Endodermal cell (in vitro differentiated cells): ENCODE results near the gene MOB1B. TPM values are rescaled to one million over a fixed set of nuclear protein-coding genes. Genes with fewer than 3 reads are reported as not detected.
A peak's percentile ranks its signal among the peaks of the same experiment; 100 is the strongest.
"Not testable (repeated sequence)": the region's sequence is repeated elsewhere in the genome, so short reads cannot be mapped to it uniquely, and the experiment has no call there.

ENCODE experiments used
- DNase-seq: peaks from one replicate; pipeline ENCODE4 v3.0.0-alpha.2; 2017
- H3K27ac ChIP-seq: 2 replicates; pipeline ENCODE4 v1.5.1; 2013; ENCODE audit warnings: mild to moderate bottlenecking, low read depth, low read length, moderate library complexity
- H3K27me3 ChIP-seq: 2 replicates; pipeline ENCODE4 v1.6.1; 2013; ENCODE audit warnings: mild to moderate bottlenecking, low read length, moderate library complexity; ENCODE audit not compliant: insufficient read depth, control insufficient read depth, poor library complexity, severe bottlenecking
- H3K36me3 ChIP-seq: 2 replicates; pipeline ENCODE4 v1.7.0; 2013; ENCODE audit warnings: mild to moderate bottlenecking, low read length, moderate library complexity; ENCODE audit not compliant: control insufficient read depth, insufficient read depth
- H3K4me1 ChIP-seq: one replicate; pipeline ENCODE4 v1.7.0; 2013; ENCODE audit warnings: low read length; ENCODE audit not compliant: control insufficient read depth, insufficient read depth
- H3K4me3 ChIP-seq: 2 replicates; pipeline ENCODE4 v1.5.1; 2013; ENCODE audit warnings: mild to moderate bottlenecking, low read length, moderate library complexity
- H3K9ac ChIP-seq: 2 replicates; pipeline ENCODE4 v1.6.1; 2013; ENCODE audit warnings: mild to moderate bottlenecking, low read length, moderate library complexity; ENCODE audit not compliant: poor library complexity, severe bottlenecking; ENCODE audit errors: extremely low read depth
- H3K9me3 ChIP-seq: 2 replicates; pipeline ENCODE4 v1.6.1; 2013; ENCODE audit warnings: mild to moderate bottlenecking, low read length, moderate library complexity; ENCODE audit not compliant: control insufficient read depth
- H3K27ac Mint-ChIP-seq: 2 replicates; pipeline ENCODE4 v1.8.0; 2020; ENCODE audit warnings: mixed read lengths
- H3K27me3 Mint-ChIP-seq: 2 replicates; pipeline ENCODE4 v1.8.0; 2021; ENCODE audit warnings: mild to moderate bottlenecking, mixed read lengths; ENCODE audit not compliant: insufficient read depth
- H3K36me3 Mint-ChIP-seq: 2 replicates; pipeline ENCODE4 v1.8.0; 2020; ENCODE audit warnings: low read depth, mixed read lengths
- H3K4me1 Mint-ChIP-seq: 2 replicates; pipeline ENCODE4 v1.8.0; 2020; ENCODE audit warnings: mixed read lengths
- H3K4me3 Mint-ChIP-seq: 2 replicates; pipeline ENCODE4 v1.8.0; 2020; ENCODE audit warnings: mild to moderate bottlenecking, moderate library complexity, mixed read lengths
- H3K9me3 Mint-ChIP-seq: 2 replicates; pipeline ENCODE4 v1.8.0; 2020; ENCODE audit warnings: mild to moderate bottlenecking, mixed read lengths
- WGBS, 2 experiments: methylation state at CpG; one replicate each; pipeline versions ENCODE4 v1.1.5 to v1.1.7; 2013; ENCODE audit warnings: missing lambda C conversion rate in 2 of 2, mixed read lengths in 1 of 2; ENCODE audit not compliant: insufficient coverage in 1 of 2, insufficient read length in 1 of 2; 5-methylcytosine and 5-hydroxymethylcytosine counted together
- total RNA-seq, 2 donors: library from RNA; stranded (reverse); fragmentation: NEBNext Ultra II Directional in 1 of 2; extraction: Animal tissue kit (Norgen Biotek cat#: 25700) in 1 of 2; gene quantifications; 2 replicates in 1 of 2; 3 replicates in 1 of 2; pipeline ENCODE4 v1.2.1, GENCODE V29; 2021
- TF ChIP-seq, protein P1 (sequence below): fragments of 200-600 bp; sonication (generic); conservative IDR thresholded peaks from 2 replicates; pipeline ENCODE4 v1.5.0; 2021; ENCODE audit warnings: antibody characterized with exemption, mild to moderate bottlenecking

The MOB1B gene
- total RNA-seq, 2 donors from 2014 or later: 28.7 to 30.5 TPM

DNA sequence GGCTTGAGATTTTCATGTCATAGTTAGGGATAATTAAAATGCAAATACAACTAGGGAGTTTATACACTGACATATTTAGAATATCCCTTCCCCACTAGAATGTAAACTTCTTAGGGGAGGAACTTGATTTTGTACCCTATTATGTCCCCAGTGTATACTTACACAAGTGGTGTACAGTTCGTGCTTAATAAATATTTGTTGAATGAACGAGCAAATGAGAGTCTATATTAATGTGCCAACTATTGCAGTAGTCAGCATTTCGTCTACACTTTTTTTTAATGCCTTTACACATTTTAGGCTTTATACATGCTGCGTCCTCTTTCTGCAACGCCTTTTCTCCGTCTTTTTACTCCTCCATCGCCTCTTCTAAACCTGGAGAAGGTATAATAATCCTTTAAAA, 8.4 kb upstream of the MOB1B start:
- Mint-ChIP-seq H3K36me3 (no peaks in the 10 kb centered on the region), H3K4me3 (no peak overlapping the region), H3K9me3 (no peaks in the 10 kb centered on the region), H3K27ac (no peak overlapping the region), H3K4me1 (no peaks in the 10 kb centered on the region), H3K27me3 (no peaks in the 10 kb centered on the region)
- H3K27ac ChIP-seq: no peak overlapping the region
- 78 to 84% methylated on average over 7 of the region's 7 CpGs for WGBS, 2 experiments
- H3K9me3 ChIP-seq: no peaks in the 10 kb centered on the region
- H3K36me3 ChIP-seq: no peaks in the 10 kb centered on the region
- TF ChIP-seq, protein P1, sequence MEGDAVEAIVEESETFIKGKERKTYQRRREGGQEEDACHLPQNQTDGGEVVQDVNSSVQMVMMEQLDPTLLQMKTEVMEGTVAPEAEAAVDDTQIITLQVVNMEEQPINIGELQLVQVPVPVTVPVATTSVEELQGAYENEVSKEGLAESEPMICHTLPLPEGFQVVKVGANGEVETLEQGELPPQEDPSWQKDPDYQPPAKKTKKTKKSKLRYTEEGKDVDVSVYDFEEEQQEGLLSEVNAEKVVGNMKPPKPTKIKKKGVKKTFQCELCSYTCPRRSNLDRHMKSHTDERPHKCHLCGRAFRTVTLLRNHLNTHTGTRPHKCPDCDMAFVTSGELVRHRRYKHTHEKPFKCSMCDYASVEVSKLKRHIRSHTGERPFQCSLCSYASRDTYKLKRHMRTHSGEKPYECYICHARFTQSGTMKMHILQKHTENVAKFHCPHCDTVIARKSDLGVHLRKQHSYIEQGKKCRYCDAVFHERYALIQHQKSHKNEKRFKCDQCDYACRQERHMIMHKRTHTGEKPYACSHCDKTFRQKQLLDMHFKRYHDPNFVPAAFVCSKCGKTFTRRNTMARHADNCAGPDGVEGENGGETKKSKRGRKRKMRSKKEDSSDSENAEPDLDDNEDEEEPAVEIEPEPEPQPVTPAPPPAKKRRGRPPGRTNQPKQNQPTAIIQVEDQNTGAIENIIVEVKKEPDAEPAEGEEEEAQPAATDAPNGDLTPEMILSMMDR: no peak
- no peak for DNase-seq
- H3K27me3 ChIP-seq: no peaks in the 10 kb centered on the region
- no peak overlapping the region for H3K9ac ChIP-seq
- H3K4me1 ChIP-seq: no peaks in the 10 kb centered on the region
- no peak overlapping the region for H3K4me3 ChIP-seq

- WGBS, 2 experiments: 75 to 83% methylated on average over 2 of the region's 2 CpGs
- Mint-ChIP-seq H3K4me3 (no peak overlapping the region), H3K4me1 (no peaks in the 10 kb centered on the region), H3K27ac (no peak overlapping the region), H3K9me3 (no peaks in the 10 kb centered on the region), H3K27me3 (no peaks in the 10 kb centered on the region), H3K36me3 (no peaks in the 10 kb centered on the region)
- Histone ChIP-seq H3K4me3 (no peak overlapping the region), H3K9ac (no peak overlapping the region), H3K9me3 (no peaks in the 10 kb centered on the region), H3K27me3 (no peaks in the 10 kb centered on the region), H3K27ac (peak overlapping the region; percentile 96), H3K4me1 (no peaks in the 10 kb centered on the region), H3K36me3 (no peaks in the 10 kb centered on the region)
- TF ChIP-seq, protein P1: no peak
- no peak for DNase-seq
These were observed 6.8 kb upstream of the MOB1B start for GRCh38 chr4:70895405-70895804.

GRCh38 chr4:70895811-70896491, 6.2 kb upstream of the MOB1B start:
- no peak for DNase-seq
- no peaks in the 10 kb centered on the region for H3K27me3 ChIP-seq
- no peak overlapping the region for H3K9ac ChIP-seq
- H3K36me3 Mint-ChIP-seq: no peaks in the 10 kb centered on the region
- H3K36me3 ChIP-seq: no peaks in the 10 kb centered on the region
- H3K4me3 Mint-ChIP-seq: no peak overlapping the region
- H3K4me3 ChIP-seq: no peak overlapping the region
- H3K9me3 ChIP-seq: no peaks in the 10 kb centered on the region
- TF ChIP-seq, protein P1: no peak
- H3K27ac Mint-ChIP-seq: no peak overlapping the region
- 63 to 82% methylated on average over 4 to 5 of the region's 5 CpGs for WGBS, 2 experiments
- no peaks in the 10 kb centered on the region for H3K27me3 Mint-ChIP-seq
- H3K9me3 Mint-ChIP-seq: no peaks in the 10 kb centered on the region
- H3K4me1 Mint-ChIP-seq: no peaks in the 10 kb centered on the region
- no peaks in the 10 kb centered on the region for H3K4me1 ChIP-seq
- peak overlapping the region; percentile 96 for H3K27ac ChIP-seq

GRCh38 chr4:70898581-70898980, 3.6 kb upstream of the MOB1B start:
- WGBS, 2 experiments: 93 to 96% methylated on average over 4 to 6 of the region's 6 CpGs
- not testable (repeated sequence) for H3K9ac ChIP-seq, H3K4me3 ChIP-seq, DNase-seq, H3K27me3 Mint-ChIP-seq, H3K27ac ChIP-seq, H3K4me1 ChIP-seq, H3K36me3 ChIP-seq, H3K4me3 Mint-ChIP-seq, H3K9me3 Mint-ChIP-seq, H3K4me1 Mint-ChIP-seq, H3K27ac Mint-ChIP-seq, H3K36me3 Mint-ChIP-seq, H3K9me3 ChIP-seq, H3K27me3 ChIP-seq
